Ascending aorta (tissue), 2 donors: ENCODE results near the gene DDX23. TPM values are rescaled to one million over a fixed set of nuclear protein-coding genes. Genes with fewer than 3 reads are reported as not detected.

Source experiments
- DNase-seq, 2 donors: peaks; one replicate each; pipeline ENCODE4 v3.0.0-alpha.2; 2019; ENCODE audit warnings: low spot score in 2 of 2
- H3K27ac ChIP-seq, 2 donors: fragments of 200-600 bp; sonication (generic); one replicate each; pipeline ENCODE4 v1.5.1; 2016 to 2017; ENCODE audit warnings: mild to moderate bottlenecking in 1 of 2
- H3K27me3 ChIP-seq: fragments of 200-600 bp; sonication (generic); one replicate; pipeline ENCODE4 v1.5.1; 2017
- H3K36me3 ChIP-seq, 2 donors: fragments of 200-600 bp; sonication (generic); one replicate each; pipeline ENCODE4 v1.5.1; 2016
- H3K4me1 ChIP-seq, 2 donors: fragments of 200-600 bp; sonication (generic); one replicate each; pipeline ENCODE4 v1.5.1; 2016 to 2017; ENCODE audit warnings: mild to moderate bottlenecking in 1 of 2
- H3K4me3 ChIP-seq, 2 donors: fragments of 200-600 bp; sonication (generic); one replicate each; pipeline ENCODE4 v1.5.1; 2016 to 2017; ENCODE audit warnings: mild to moderate bottlenecking in 1 of 2
- H3K9me3 ChIP-seq, 2 donors: fragments of 200-600 bp; sonication (generic); one replicate each; pipeline ENCODE4 v1.5.1; 2016
- CTCF ChIP-seq, 3 experiments: fragments of 200-600 bp in 2 of 3; fragments of 450-650 bp in 1 of 3; sonication (generic) in 2 of 3; IDR thresholded peaks; one replicate each; pipeline ENCODE4 v1.5.1; 2016 to 2019; ENCODE audit warnings: antibody characterized with exemption in 3 of 3, mild to moderate bottlenecking in 1 of 3, moderate library complexity in 1 of 3
- intact Hi-C: fragments of 100-400 bp; cut with DNase I; formaldehyde crosslinking; loops from one replicate; pipeline ENCODE4 v1.15.1; 2023
- total RNA-seq: library from RNA; depleted of rRNA; stranded (reverse); fragments of >200 nt; gene quantifications from one replicate; pipeline ENCODE4 v1.1.0, GENCODE V29; 2016

DDX23 gene
- 39.4 TPM for total RNA-seq

GRCh38 chr12:48851883-48852733, at the start of gene DDX23:
TSS of gene DDX23 (minus strand) at chr12:48852163. CDS start at chr12:48845782, 6,381 bp downstream.
- peak; percentile 85 to 97 for DNase-seq
- Histone ChIP-seq H3K27me3 (no peaks in the 10 kb centered on the region), H3K36me3 (peaks cover 7 to 8% of the 10 kb centered on the region in 2 donors), H3K9me3 (no peaks in the 10 kb centered on the region), H3K27ac (peak within 1 kb of the TSS; percentile 77 to 83), H3K4me3 (peak within 1 kb of the TSS; percentile 79 to 89), H3K4me1 (peaks cover 5 to 20% of the 10 kb centered on the region in 2 donors)
- TF ChIP-seq CTCF (IDR thresholded peaks at IDR 0.05): no peak
- intact Hi-C loops: loop anchor here (1.0 to 2.0 kb wide), 5 partner anchors 13 to 143 kb away; partner anchors contain the start of genes ARF3 and RND1

GRCh38 chr12:48901278-48901677, 49.3 kb upstream of the DDX23 start:
- Histone ChIP-seq H3K36me3 (no peaks in the 10 kb centered on the region), H3K4me1 (peaks cover 0 to 6% of the 10 kb centered on the region in 2 donors), H3K4me3 (no peak overlapping the region), H3K9me3 (no peaks in the 10 kb centered on the region), H3K27me3 (no peaks in the 10 kb centered on the region), H3K27ac (no peak overlapping the region)
- TF ChIP-seq CTCF (IDR thresholded peaks at IDR 0.05): no peak
- DNase-seq: no peak
- intact Hi-C loops: no loop called here

- no peak for TF ChIP-seq CTCF (IDR thresholded peaks at IDR 0.05)
- intact Hi-C loops: no loop called here
- no peaks in the 10 kb centered on the region for H3K9me3 ChIP-seq
- DNase-seq: no peak
- H3K27ac ChIP-seq: no peak overlapping the region
- H3K4me3 ChIP-seq: no peak overlapping the region
- no peaks in the 10 kb centered on the region for H3K36me3 ChIP-seq
- H3K4me1 ChIP-seq: peaks cover 0 to 6% of the 10 kb centered on the region in 2 donors
- no peaks in the 10 kb centered on the region for H3K27me3 ChIP-seq
Measured at GRCh38 chr12:48899651-48900050, 47.7 kb upstream of the DDX23 start.

GRCh38 chr12:48894271-48894670, 42.3 kb upstream of the DDX23 start:
- Histone ChIP-seq H3K36me3 (no peaks in the 10 kb centered on the region), H3K4me3 (no peak overlapping the region), H3K4me1 (no peaks in the 10 kb centered on the region), H3K27me3 (no peaks in the 10 kb centered on the region), H3K9me3 (no peaks in the 10 kb centered on the region), H3K27ac (no peak overlapping the region)
- intact Hi-C loops: no loop called here
- no peak for TF ChIP-seq CTCF (IDR thresholded peaks at IDR 0.05)
- no peak for DNase-seq

GRCh38 chr12:48890657-48891418, 38.9 kb upstream of the DDX23 start:
- peak; percentile 25 to 88 for DNase-seq
- H3K27me3 ChIP-seq: no peaks in the 10 kb centered on the region
- H3K36me3 ChIP-seq: no peaks in the 10 kb centered on the region
- no peak overlapping the region for H3K27ac ChIP-seq
- peak; percentile 92 to 98 (median 93) for TF ChIP-seq CTCF (IDR thresholded peaks at IDR 0.05)
- H3K4me3 ChIP-seq: peak overlapping the region; percentile 37 to 60
- no peaks in the 10 kb centered on the region for H3K4me1 ChIP-seq
- no peaks in the 10 kb centered on the region for H3K9me3 ChIP-seq
- intact Hi-C loops: loop anchor here (1.0 kb wide), 1 partner anchor 38 kb away; no protein-coding TSS in a partner anchor
